GM18517 (cell line): Measurements from ENCODE around the gene AGFG2.
"Not testable (repeated sequence)": the region's sequence is repeated elsewhere in the genome, so short reads cannot be mapped to it uniquely, and the experiment has no call there.

Experiments used
- ATAC-seq: cut with Tn5 transposase; IDR thresholded peaks from one replicate; pipeline ENCODE4 v1.9.1; 2021; ENCODE audit warnings: mild to moderate bottlenecking, moderate library complexity; ENCODE audit not compliant: unreplicated experiment

Gene AGFG2

DNA sequence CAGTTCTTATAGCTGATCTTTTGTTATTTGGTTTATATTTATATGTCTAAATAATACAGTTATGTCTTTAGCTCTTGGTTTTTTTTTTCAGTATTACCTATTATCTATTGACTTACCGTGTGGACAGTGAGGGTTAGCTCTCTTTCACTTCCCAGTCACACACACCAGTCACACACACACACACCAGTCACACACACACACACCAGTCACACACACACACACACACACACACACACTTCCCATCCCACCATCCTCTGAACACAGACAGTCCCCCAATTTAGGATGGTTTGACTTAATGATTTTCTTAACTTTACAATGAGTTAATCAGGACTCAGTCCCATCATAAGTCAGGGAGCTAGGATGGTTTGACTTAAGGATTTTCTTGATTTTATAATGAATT lies 18.9 kb upstream of the AGFG2 start:
- no peak for ATAC-seq

DNA sequence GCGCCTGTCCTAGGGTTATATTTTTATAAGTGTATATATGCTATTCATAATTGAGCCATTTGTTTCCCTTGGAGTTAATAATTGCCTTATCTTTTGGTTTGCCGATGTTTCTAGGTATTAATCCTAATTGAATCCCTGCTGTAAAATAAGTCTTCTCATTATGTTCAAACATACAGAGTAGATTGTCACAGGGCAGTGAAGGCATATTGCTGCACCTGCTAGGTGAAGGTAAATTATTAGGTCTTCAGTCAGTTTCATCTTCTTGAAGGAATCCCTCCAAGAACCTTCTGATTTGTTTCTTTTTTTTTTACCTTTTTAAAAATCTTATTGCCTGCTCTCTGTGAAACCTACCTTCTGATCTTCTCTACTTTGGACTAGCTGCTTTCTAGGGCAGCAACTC lies 17.9 kb upstream of the AGFG2 start:
- no peak for ATAC-seq

DNA sequence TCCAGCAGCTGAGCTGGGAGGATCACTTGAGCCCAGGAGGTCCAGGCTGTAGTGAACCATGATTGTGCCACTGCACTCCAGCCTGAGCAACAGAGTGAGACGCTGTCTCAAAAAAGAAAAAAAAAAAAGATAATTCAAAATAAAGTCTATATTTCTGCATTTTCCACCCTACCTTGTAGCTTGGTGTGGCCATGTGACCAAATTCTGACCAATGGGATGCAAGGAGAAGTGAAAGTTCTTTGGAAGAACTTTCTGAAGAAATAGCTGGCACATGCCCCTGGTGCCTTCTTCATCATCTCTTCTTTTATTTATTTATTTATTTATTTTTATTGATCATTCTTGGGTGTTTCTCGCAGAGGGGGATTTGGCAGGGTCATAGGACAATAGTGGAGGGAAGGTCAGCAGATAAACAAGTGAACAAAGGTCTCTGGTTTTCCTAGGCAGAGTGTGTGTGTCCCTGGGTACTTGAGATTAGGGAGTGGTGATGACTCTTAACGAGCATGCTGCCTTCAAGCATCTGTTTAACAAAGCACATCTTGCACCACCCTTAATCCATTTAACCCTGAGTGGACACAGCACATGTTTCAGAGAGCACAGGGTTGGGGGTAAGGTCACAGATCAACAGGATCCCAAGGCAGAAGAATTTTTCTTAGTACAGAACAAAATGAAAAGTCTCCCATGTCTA lies 17.0 kb upstream of the AGFG2 start:
- ATAC-seq: not testable (repeated sequence)

DNA sequence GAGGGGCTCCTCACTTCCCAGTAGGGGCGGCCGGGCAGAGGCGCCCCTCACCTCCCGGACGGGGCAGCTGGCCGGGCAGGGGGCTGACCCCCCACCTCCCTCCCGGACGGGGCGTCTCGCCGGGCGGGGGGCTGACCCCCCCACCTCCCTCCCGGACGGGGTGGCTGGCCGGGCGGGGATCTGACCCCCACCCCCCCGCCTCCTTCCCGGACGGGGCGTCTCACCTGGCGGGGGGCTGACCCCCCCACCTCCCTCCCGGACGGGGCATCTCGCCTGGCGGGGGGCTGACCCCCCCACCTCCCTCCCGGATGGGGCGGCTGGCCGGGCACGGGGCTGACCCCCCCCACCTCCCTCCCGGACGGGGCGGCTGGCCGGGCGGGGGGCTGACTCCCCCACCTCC lies 15.8 kb upstream of the AGFG2 start:
- ATAC-seq: not testable (repeated sequence)

DNA sequence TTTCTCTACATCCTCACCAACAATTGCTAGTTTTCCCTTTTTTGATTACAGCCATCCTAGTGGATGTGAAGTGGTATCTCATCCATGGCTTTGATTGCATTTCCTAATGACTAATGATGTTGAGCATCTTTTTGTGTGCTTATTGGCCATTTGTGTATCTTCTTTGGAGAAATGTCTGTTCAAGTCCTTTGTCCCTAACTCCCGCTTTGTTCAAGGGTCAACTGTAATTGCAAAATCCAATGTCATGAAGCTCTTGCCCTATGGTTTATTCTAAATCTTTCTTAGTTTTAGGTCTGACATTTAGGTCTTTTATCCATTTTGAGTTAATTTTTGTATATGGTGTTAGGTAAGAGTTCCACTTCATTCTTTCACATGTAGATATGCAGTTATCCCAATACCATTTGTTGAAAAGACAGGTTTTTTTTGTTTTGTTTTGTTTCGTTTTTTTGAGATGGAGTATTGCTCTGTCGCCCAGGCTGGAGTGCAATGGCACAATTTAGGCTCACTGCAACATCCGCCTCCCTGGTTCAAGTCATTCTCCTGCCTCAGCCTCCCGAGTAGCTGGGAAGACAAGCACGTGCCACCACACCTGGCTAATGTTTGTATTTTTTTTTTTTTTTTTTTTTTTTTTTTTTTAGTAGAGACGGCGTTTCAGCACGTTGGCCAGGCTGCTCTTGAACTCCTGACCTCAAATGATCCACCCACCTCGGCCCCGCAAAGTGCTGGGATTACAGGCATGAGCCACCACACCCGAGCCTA lies 10.7 kb upstream of the AGFG2 start:
- not testable (repeated sequence) for ATAC-seq

DNA sequence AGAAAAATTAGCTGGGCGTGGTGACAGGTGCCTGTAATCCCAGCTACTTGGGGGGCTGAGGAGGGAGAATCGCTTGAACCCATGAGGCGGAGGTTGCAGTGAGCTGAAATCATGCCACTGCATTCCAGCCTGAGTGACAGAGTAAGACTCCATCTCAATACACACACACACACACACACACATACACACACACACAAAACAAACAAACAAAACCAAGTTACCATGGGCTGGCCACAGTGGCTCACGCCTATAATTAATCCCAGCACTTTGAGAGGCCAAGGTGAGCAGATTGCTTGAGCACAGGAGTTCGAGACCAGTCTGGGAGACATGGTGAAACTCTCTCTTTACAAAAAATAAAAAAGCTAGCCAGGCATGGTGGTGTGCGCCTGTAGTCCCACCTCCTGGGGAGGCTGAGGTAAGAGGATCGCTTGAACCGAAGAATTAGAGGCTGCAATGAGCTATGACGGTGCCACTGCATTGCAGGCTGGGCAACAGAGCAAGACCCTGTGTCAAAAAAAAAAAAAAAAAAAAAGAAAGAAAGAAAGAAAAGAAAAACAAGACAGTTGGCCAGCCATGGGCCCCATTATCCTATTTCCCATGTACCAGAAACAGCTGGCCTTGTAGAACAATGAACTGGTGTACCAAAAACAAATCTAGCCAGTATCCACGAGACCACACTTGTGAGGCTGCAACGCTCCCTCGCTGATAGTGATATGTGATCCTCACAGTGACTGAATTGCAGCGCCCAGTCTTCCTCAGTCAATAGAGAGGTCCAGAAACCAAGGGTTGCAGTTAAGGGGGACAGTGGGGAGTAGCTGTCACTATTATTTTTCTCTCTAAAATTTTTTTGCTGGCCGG lies 6.6 kb upstream of the AGFG2 start:
- ATAC-seq: no peak

DNA sequence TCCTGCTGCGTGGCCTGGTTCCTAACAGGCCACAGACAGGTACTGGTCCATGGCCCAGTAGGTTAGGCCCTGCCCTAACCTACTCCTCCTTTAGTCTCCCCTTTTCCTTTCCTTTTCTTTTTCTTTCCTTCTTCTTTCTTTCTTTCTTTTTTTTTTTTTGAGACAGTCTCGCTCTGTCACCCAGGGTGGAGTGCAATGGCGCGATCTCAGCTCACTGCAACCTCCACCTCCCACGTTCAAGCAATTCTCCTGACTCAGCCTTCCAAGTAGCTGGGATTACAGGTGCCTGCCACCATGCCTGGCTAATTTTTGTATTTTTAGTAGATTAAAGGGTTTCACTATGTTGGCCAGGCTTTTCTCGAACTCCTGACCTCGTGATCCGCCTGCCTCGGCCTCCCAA lies 3.0 kb upstream of the AGFG2 start:
- ATAC-seq: not testable (repeated sequence)

DNA sequence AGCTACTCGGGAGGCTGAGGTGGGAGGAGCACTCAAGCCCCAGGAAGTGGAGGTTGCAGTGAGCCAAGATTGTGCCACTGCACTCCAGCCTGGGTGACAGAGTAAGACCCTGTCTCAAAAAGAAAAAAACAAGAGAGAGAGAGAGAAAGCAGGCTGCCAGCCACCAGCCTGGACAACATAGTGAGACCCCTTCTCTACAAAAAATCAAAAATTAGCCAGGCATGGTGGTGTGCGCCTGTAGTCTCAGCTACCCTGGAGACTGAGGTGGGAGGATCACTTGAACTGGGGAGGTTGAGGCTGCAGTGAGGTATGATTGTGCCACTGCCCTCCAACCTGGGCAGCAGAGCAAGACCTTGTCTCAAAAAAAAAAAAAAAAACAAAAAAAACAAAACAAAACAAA lies 2.3 kb upstream of the AGFG2 start:
- not testable (repeated sequence) for ATAC-seq

DNA sequence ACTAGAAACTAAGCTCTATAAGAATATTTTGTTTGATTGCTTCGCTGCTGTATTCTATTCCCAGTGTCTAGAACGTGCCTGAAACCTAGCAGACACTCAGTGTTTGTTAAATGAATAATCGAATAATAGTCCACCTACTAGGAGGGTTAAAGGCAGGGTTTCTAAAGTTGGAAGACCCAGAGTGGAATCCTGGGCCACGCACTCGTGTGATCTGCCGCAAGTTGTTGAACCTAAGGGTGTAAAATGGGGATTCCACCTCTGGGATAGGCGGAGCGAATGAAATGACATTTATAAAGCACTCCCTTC lies 702 bp upstream of the AGFG2 start:
- ATAC-seq: no peak

DNA sequence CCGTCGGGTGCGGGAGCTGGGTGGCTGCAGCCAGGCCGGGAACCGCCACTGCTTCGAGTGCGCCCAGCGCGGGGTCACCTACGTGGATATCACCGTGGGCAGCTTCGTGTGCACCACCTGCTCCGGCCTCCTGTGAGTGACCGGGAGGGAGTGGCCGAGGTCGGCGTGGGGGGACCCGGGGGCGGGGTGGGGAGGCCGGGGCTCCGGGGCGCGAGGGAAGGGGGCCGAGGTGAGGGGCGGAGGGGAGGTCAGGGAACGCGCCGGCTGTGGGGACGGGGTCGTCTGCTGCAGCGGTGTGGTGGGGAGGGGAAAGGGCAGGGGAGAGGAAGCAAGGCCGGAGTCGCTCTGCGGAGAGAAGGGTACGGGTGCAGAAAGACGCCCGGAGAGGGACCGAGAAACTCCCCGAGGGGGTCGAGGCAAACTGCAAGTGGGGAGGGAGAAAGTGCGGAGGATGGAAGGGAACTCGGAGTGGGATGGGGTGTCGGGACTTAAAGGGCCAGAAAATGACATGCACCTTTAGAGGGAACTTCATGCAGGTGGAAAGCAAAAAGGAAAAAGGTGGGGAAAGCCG lies 518 bp downstream of the AGFG2 start:
- ATAC-seq: no peak

DNA sequence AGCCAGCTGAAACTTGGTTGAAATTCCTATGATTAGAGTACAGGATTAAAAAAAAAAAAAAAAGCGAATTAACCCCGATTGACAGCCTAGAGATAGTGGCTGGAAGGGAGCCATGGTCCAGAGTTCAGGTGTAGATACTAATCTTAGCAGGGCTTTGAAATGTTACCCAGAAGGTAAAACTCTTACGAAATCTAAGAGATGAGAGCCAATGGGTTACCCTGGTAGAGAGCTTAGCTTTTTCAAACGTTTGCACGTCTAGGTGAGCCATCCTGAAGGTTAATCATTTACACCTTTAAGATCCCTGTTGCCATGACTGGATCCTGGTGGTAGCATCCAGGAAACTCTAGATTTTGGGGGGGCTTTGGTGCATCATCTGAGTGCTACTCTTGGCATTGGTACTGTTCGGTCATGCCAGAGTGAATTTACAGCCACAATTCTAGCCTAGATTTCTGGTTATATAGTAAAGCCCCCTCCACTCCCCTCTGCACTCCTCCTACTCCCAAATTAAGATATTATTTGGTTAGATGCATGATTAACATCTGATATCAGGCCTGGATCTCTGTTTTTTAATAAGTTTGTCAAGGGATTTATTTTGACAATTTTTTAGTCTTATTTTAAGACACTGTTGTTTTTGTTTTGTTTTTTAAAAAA lies 1.2 kb downstream of the AGFG2 start:
- no peak for ATAC-seq

DNA sequence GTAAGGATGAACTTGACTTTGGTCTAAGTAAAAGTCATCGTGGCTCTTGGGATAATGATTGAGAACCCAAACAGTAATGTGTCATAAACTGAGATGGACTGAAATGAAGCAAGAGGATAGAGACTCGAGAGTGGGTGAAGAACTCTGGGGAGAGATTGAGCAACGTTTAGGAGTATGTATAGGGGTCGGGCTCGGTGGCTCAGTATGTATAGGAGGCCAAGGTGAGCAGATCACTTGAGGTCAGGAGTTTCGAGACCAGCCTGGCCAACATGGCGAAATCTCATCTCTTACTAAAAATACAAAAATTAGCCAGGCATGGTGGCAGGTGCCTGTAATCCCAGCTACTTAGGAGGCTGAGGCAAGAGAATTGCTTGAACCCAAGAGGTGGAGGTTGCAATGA lies 2.3 kb downstream of the AGFG2 start:
- not testable (repeated sequence) for ATAC-seq

DNA sequence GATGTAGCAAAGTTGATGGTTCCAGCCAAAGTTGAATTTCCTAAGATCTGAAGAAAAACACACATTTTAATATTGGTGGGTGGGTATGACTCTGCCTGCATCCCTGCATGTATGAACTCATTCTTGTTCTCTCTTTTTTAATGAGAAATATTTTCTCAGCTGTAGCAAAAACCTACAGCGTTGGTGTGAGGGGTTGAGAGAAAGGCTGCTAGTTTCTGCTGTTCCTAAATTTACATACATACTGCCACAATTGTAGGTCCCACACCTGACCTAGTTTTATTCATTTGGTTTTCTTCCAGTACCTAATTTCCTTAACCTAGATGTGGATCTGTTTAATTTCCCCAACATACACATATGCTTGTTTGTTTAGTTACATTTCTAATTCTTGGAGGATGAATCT lies 4.6 kb downstream of the AGFG2 start:
- no peak for ATAC-seq

DNA sequence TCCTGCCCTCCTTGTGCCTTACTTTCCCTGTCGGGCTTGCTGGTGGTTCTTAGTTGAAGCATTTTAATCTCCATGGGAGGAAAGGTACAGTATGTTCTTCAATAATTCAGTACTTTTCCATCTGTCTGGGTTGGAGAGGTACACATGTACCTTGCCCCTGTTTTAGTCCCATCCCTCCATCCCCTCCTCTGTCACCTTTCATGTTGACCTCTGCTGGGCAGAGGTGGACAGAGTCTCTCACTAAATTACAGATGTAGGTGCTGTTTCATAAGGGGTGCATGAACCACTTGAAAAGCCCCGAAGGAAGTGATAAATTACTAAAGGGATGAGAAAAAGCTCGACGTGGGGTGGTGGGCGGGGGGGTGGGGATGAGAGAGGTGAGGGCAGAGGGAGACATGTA lies 5.4 kb downstream of the AGFG2 start:
- no peak for ATAC-seq

DNA sequence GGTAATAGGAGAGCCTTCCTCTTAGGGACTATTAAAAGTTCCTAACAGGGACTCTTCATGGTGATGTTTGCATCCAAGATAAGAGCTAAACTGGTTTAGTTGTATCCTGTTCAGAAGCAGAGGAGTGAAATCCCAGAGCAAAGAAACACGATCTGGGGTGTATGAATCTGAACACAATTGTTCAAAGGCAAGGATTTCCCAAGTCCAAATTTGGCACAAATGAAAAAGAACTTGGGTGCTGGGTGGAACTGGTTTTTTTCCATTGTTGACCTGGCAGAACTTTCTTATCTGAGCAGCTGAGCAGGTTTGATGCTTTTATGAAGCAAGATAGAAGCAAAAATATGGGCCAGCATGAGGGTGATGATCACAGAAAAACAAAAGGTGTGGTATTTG lies 6.0 kb downstream of the AGFG2 start:
- no peak for ATAC-seq

DNA sequence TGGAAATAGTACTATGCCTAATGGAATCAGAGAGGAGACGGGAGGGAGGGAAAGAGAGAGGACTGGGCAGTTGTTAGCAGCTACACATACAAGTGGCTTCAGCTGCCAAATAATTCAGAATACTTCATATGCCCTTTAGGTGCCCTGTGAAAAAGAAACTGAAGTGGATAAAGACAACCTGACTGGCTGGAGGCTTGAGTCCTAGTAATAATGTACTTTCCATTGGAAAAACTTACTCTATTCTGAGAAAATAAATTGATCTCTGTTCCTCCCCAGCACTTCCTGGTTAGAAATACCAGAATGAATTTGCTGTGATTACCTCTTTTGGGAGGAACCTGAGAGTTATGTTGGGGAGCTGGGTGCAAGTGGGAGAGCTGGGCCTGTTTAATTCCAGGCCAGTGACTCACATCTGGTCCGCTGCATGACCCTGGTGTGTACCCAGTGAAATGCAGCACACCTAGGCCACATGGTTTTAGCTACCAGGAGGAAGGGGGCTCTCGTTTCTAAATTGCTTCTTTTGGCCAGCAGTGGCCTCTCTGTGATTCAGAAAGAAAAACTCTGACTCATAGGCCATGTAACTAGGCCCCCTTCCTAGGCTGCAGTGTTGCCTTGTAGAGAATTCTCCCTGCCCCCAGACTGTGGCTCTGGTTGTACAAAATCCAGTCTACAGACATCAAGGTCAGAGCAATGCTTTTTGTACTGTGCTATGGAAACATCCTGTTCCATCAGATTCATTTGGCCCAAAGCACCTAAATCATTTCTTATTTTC lies 6.5 kb downstream of the AGFG2 start:
- ATAC-seq: peak; percentile 41

DNA sequence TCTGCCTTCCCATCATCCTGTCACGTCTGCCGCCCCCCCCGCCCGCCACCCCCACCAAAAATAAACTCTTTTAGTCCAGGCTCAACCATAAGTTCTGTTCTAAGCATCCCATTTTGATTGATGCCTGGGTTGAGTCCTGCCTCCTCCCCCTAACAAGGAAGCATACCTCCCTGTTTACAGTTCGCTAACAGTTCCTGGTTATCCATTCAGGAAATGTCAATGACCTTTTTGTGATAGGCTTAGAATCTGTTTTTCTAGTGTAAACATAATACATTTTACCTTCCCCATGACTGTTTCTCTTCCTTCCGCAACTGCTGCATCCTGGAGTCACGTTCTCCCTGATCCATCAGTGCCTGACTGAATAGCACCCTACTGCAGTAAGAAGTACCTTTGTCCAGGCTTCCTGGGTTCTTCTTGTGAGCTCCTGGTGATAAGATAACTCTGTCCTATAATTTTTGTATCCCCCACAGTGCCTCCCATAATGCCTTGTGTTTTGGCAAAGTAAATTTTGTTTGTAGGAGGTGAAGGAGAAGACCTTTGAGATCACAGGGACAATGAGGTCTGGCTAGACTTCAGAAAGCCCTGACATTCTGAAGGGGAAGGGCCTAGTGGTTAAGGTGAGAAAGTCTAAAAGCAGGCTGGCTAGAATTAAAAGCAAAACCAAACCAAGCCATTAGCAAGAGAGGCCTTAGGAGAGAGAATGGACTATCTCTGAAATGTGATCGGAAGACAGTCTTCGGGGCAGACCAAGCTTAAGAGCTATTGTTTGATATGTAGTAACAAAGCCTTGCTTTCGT lies 7.3 kb downstream of the AGFG2 start:
- ATAC-seq: peak; percentile 53

DNA sequence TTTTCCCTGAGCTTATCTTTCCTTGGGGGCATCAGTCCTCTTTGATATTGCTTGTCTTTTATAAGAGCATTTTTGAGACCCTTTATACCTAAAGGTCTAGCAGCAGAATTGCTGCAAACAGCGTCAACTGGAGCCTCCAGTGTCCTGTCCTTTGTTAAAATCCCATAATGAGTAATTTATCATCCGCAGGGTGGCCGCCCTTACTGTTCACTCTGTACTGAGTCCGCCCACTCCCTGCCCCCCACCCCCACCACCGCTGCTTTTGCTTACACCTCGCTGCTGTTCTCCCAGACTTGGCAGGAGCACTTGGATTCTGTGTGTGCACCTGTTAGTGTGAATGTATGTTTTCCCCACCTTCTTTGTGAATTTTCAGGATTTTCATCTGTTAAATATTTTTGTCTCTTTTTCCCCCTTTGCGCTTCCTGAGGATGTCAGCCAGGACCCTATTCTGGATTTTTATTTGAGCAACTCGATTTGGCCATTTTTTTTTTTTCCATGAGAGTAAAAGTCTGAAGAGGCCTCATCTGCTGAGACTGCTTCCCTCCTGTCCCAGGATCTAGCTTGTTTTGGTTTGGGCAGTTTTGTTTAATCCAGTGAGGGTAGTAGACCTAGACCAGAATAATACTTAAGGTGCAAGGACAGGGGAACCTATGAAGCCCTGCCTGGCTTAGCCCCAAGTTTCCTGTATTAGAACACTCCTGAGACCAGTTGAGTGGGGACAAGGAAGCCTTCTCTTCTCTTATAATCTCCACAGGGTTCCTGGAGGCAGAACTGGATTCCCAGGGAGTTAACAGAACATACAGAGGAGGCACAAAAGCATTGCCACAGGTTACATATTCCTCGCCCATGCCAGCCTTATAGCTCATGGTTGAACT lies 8.2 kb downstream of the AGFG2 start:
- ATAC-seq: no peak

DNA sequence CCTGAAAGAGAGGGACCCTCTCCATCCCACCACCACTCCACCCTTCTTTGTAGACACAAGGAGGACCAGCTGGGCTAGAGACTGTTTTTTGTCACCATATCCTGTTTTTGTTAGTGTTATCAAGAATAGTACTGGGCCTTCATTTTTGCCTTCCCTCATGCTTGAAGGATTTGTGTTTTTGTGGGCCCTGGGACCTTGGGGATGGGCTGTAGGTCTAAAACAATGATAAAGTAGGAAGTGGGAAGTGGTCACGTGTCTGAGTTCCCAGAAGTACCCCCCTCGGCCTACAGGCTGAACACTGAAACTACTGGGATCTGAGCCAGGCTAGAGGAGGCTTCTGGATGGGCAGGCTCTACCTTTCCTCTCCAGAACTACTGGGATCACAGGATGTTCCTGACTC lies 8.9 kb downstream of the AGFG2 start:
- ATAC-seq: no peak
